Endometrium (tissue), 2 donors: ENCODE results near the gene CEP135.

ENCODE experiments used
- FAIRE-seq: peaks from 2 replicates; lab custom pipeline; 2012; peaks lifted over from hg19 to GRCh38; lab: Jason Lieb, UNC
- donor health status: control.
- donor health status: control.

Gene CEP135

GRCh38 chr4:56080384-56080783 is 131.6 kb downstream of the CEP135 start:
- FAIRE-seq, result no peak

- FAIRE-seq, result no peak
These were observed 134.1 kb downstream of the CEP135 start for GRCh38 chr4:56082829-56083228.
